Measurements from ENCODE around the gene COL6A1.

Gene COL6A1

DNA sequence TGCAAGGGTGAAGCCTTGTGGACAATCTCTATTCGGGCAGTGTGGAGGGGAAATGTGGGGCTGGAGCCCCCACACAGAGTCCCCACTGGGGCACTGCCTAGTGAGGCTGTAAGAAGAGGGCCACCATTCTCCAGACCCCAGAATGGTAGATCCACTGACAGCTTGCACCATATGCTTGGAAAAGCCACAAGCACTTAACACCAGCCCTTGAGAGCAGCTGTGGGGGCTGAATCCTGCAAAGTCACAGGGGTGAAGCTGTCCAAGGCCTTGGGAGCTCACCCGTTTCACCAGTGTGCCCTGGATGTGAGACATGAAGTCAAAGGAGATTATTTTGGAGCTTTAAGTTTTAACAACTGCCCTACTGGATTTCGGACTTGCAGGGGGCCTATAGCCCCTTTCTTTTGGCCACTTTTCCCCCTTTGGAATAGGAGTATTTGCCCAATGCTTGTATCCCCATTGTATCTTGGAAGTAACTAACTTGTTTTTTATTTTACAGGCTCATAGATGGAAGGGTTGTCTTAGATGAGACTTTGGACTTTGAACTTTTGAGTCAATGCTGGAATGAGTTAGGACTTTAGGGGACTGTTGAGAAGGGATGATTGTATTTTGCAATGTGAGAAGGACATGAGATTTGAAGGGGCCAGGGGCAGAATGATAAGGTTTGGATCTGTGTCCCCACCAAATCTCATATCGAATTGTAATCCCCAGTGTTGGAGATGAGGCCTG is 16.3 kb upstream of the COL6A1 start:
- TF ChIP-seq, protein P1, sequence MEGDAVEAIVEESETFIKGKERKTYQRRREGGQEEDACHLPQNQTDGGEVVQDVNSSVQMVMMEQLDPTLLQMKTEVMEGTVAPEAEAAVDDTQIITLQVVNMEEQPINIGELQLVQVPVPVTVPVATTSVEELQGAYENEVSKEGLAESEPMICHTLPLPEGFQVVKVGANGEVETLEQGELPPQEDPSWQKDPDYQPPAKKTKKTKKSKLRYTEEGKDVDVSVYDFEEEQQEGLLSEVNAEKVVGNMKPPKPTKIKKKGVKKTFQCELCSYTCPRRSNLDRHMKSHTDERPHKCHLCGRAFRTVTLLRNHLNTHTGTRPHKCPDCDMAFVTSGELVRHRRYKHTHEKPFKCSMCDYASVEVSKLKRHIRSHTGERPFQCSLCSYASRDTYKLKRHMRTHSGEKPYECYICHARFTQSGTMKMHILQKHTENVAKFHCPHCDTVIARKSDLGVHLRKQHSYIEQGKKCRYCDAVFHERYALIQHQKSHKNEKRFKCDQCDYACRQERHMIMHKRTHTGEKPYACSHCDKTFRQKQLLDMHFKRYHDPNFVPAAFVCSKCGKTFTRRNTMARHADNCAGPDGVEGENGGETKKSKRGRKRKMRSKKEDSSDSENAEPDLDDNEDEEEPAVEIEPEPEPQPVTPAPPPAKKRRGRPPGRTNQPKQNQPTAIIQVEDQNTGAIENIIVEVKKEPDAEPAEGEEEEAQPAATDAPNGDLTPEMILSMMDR (IDR thresholded peaks at IDR 0.05; ENCODE audit: low read depth, low read length, missing control alignments), result no peak
- no peak for DNase-seq (ENCODE audit: extremely low read depth, low read depth)
- no peak overlapping the region for H3K4me3 ChIP-seq (replicated peaks; ENCODE audit: low read depth, low read length)

DNA sequence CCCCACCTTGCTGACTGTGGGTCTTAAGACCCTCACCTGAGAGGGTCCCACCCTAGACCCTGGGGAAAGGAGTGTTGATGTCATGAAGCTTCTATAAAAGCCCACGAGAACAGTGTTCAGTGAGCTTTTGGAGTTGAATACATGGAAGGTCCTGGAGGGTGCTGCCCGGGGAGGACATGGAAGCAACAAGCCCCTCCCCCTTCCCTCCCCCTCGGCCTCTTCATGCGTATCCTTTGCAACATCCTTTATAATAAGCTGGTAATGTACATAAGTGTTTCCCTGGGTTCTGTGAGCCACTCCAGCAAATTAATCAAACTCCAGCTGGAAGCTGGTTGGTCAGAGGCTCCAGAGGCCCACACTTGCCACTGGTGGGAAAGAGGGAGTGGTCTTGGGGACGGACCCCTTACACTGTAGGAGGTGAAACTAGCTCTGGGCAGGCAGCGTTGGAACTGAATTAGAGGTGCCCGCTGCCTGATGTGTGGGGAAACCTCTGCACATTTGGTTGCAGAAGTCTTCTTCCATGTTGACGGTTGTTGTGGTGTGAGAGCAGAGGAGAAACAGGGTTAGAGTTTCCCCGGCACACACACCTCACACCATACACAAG is 14.7 kb upstream of the COL6A1 start:
- TF ChIP-seq, protein P1 (IDR thresholded peaks at IDR 0.05; ENCODE audit: low read depth, low read length, missing control alignments), result no peak
- no peak for DNase-seq (ENCODE audit: extremely low read depth, low read depth)
- no peak overlapping the region for H3K4me3 ChIP-seq (replicated peaks; ENCODE audit: low read depth, low read length)

DNA sequence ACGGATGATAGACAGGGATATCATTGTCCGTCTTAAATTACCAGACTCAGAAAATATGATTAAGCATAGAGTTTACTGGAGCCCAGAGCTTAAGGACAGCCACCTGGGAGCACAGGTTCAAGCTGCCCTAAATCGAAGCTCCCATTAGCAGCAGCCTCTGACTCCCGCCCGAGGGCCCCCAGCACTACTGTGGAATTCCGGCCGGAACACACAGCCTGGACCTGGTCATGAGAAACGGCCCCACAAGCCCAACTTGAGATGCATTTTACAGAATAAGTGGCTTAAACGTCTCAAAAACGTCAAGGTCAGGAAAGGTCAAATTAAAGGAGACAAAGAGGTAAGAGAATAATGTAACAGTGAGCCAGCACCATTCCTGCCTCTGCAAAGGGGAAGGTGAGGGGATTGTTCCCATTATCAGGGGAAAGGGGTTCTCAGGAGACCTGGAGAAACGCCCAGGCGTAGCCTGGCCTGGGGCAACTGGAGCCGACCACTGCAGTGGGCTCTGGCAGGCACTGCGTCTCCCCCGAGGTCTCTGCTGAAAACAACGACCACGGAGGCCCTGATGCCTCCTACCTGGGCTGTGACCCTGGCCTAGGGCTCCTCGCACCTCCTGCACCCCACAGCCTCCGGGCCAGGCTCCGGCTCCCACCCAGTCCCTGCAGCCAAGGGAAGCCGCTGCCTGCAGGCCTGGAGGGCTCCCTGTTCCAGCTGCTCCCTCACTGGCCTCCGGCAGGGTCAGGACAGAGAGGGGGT is 11.5 kb upstream of the COL6A1 start:
- no peak overlapping the region for H3K4me3 ChIP-seq (replicated peaks; ENCODE audit: low read depth, low read length)
- TF ChIP-seq, protein P1 (IDR thresholded peaks at IDR 0.05; ENCODE audit: low read depth, low read length, missing control alignments), result no peak
- DNase-seq (ENCODE audit: extremely low read depth, low read depth), result no peak

DNA sequence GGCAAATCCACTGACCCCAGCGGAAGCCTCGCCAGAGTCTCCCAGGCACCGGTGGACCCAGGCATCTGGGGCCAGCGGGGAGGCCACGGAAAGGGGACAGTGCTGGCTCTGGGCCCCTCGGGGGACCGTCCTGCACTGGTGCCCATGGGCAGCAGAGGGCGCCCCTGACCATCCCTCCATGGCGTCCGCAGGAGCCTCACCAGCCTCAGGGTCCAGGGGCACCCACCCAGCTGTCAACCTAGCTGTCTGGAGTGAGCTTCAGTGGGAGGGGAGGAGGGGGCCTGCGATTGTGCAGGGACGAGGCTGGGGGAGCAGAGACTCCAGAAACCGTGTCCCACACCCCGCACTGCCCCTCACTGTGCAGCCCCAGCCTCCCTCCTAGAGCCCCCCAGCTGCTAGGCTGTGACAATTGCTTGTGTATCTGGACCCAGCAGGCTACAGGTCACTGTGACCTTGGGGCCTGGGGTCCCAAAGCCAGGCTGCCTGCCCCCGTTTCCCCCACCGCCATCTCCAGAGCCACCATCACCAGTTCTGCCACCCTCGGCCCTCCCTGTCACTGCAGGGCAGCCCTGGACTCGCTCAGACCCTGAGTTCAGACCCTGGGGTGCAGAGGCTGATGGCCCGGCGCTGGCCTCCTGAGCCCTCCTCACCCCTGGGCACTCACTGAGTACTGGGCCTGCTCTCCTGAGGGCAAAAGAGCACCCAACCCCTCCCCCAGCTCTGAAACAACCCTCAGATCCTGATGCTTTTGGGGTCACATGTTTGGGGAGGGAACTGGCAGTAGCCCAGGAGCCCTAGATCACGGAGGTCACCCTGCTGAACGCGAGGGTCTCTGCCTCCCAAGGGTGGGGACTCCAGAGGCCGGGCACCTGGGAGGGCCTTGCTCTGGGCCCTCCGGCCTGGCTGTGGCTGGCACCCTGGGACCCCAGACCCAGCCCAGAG is 10.6 kb upstream of the COL6A1 start:
- TF ChIP-seq, protein P1 (IDR thresholded peaks at IDR 0.05; ENCODE audit: low read depth, low read length, missing control alignments), result peak; percentile 93
- DNase-seq (ENCODE audit: extremely low read depth, low read depth), result no peak
- no peak overlapping the region; the same call in 1 of the 2 replicates for H3K4me3 ChIP-seq (replicated peaks; ENCODE audit: low read depth, low read length)

DNA sequence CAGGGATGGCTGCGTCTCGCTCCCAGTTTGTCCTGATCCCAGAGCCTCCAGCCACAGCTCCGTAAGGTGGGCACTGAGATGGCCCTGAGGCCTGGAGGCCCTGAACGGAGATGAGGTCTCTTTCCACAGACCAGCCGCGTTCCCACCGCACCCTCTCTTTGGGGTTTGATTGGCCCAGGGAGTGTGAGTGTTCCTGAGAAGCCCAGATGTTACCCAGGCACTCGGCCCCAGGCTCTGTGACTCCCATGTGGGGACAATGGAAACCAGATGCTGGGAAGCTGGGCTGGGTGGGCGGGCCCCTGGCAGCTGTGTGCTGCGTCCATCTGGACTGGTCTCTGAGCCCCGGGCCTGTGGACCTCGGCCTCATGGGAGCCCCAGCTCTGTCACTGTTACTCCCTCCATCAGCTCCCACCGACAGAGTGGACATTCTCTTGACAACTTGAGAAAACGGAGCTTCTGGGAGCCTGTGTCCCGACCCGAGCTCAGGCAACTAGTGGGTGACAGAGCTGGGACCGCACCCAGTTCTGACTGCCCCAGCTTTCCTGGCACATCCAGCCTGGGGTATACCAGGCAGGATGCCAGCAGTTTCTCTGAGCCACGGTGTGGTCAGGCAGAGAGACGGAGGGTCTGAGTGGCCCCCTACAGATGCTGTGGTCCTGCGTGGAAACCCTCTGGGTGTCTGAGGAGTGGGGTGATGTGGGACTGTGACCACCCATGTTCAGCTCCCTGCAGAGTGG is 9.8 kb upstream of the COL6A1 start:
- H3K4me3 ChIP-seq (replicated peaks; ENCODE audit: low read depth, low read length), result peak overlapping the region; percentile 44
- TF ChIP-seq, protein P1 (IDR thresholded peaks at IDR 0.05; ENCODE audit: low read depth, low read length, missing control alignments), result no peak
- DNase-seq (ENCODE audit: extremely low read depth, low read depth), result peak; percentile 97

DNA sequence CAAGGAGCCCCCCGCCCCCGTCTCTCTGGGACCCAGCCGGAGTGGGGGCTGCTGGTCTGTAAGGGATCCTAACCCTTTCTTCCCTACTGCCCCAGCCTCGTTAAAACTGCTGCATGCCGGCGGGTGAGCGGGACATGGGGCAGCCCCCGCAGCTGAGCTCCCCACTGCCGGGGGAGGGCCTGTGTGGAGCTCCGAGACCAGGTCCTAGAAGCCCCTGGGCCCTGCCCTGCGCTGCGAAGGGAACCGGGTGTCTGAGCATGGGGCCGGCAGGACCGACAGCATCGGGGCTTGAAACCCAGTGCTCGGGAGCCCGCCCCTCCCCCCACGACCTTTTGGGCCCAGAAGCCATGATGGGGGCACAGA is 9.2 kb upstream of the COL6A1 start:
- DNase-seq (ENCODE audit: extremely low read depth, low read depth), result no peak
- TF ChIP-seq, protein P1 (IDR thresholded peaks at IDR 0.05; ENCODE audit: low read depth, low read length, missing control alignments), result no peak
- peak overlapping the region; percentile 44 for H3K4me3 ChIP-seq (replicated peaks; ENCODE audit: low read depth, low read length)

All from HFF-Myc (cell line).